Measurements from ENCODE around the gene ZNF22.

- no peak for TF ChIP-seq REST (IDR thresholded peaks at IDR 0.05; ENCODE audit: insufficient read depth in 1 of 2, low read depth in 2 of 2, low read length in 1 of 2)
- TF ChIP-seq, protein P1, sequence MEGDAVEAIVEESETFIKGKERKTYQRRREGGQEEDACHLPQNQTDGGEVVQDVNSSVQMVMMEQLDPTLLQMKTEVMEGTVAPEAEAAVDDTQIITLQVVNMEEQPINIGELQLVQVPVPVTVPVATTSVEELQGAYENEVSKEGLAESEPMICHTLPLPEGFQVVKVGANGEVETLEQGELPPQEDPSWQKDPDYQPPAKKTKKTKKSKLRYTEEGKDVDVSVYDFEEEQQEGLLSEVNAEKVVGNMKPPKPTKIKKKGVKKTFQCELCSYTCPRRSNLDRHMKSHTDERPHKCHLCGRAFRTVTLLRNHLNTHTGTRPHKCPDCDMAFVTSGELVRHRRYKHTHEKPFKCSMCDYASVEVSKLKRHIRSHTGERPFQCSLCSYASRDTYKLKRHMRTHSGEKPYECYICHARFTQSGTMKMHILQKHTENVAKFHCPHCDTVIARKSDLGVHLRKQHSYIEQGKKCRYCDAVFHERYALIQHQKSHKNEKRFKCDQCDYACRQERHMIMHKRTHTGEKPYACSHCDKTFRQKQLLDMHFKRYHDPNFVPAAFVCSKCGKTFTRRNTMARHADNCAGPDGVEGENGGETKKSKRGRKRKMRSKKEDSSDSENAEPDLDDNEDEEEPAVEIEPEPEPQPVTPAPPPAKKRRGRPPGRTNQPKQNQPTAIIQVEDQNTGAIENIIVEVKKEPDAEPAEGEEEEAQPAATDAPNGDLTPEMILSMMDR (IDR thresholded peaks at IDR 0.05), result no peak
These were observed 4.6 kb upstream of the ZNF22 start for GRCh38 chr10:44995914-44996669.
